Measurements from ENCODE around the gene CFAP43. TPM values are rescaled to one million over a fixed set of nuclear protein-coding genes. Genes with fewer than 3 reads are reported as not detected.

CFAP43 gene
- total RNA-seq, 1 experiment from 2014 or later: 2.7 TPM

DNA sequence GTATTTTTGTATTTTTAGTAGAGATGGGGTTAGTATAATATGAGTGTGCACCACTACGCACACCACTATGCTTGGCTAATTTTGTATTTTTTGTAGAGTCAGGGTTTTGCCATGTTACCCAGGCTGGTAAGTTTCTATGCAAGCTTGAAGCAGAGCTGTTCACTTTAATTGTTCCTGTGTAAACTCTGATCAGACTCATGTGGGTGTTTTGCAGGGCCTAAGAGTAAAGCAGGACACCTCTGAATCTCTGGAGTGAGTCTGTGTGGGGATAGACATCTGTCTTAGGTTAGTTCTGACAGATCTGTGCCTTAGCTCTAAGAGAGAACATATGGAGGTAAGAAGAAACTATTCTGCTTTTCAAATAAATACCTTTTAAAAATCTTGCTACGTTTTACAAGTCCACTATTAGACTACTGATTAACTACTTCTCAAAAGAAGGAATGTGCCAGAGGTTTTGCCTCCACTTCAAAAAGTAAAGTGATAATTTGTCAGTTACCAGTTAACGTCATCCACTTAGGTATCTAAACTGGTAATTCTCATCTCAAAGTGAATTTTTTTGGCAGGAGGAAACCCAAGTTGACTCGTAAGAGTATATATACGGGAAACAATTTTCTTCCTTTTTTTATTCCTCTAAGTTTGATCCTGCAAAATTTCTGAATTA is 147.6 kb downstream of the CFAP43 start:
- no peak for DNase-seq (ENCODE audit: low read depth)
- in situ Hi-C loops (cut with HindIII; ENCODE audit: low pct_unique_long_range_greater_than_20kb, low sequenced_read_pairs): no loop called here

DNA sequence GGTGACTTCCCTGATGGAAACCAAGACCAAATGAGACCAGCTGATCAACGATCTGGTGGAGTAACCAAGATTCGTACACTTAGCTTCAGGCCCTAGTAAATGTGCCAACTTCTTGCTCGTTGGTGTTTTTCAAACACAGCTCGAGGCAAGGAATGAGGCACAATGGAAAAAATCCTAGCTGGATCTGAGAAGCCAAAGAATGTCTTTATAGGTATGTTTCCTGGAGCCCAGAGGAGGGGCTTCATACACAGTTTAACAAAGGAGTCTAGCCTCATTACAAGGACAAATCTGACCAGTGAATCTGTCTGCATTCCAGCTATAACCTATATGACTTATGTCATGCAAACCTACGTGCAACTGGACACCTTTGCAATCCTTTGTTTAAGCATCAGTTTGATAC is 150.2 kb downstream of the CFAP43 start:
- no peak for DNase-seq (ENCODE audit: low read depth)
- in situ Hi-C loops (cut with HindIII; ENCODE audit: low pct_unique_long_range_greater_than_20kb, low sequenced_read_pairs): no loop called here

- DNase-seq (ENCODE audit: low read depth): no peak
- in situ Hi-C loops (cut with HindIII; ENCODE audit: low pct_unique_long_range_greater_than_20kb, low sequenced_read_pairs): no loop called here
These were observed 151.4 kb downstream of the CFAP43 start for GRCh38 chr10:104080762-104081161.

Other genes with a start within 250 kb of the CFAP43 start
- gene COL17A1, start 146.5 kb downstream of the CFAP43 start, total RNA-seq (2014; rRNA removed; shearing (Covaris generic); ENCODE audit: low replicate concordance): 0.03 TPM in 1 of 2 replicates, not detected in the other
- gene SFR1, start 110.2 kb downstream of the CFAP43 start, total RNA-seq (2014; rRNA removed; shearing (Covaris generic); ENCODE audit: low replicate concordance): 15.6 and 20.8 TPM in 2 replicates
- 96.6 and 108 TPM in 2 replicates for gene GSTO1, start 22.5 kb upstream of the CFAP43 start, total RNA-seq (2014; rRNA removed; shearing (Covaris generic); ENCODE audit: low replicate concordance)
- gene GSTO2, start 36.8 kb upstream of the CFAP43 start, total RNA-seq (2014; rRNA removed; shearing (Covaris generic); ENCODE audit: low replicate concordance): 2.8 and 15.1 TPM in 2 replicates
- gene ITPRIP, start 106.1 kb upstream of the CFAP43 start, total RNA-seq (2014; rRNA removed; shearing (Covaris generic); ENCODE audit: low replicate concordance): 16.6 and 18.3 TPM in 2 replicates
- gene CFAP58, start 121.5 kb upstream of the CFAP43 start, total RNA-seq (2014; rRNA removed; shearing (Covaris generic); ENCODE audit: low replicate concordance): 0.07 TPM in 1 of 2 replicates, not detected in the other

All from Caki2 (cell line).